ENCODE results near the gene IL16.
A peak's percentile ranks its signal among the peaks of the same experiment; 100 is the strongest.
"Not testable (repeated sequence)": the region's sequence is repeated elsewhere in the genome, so short reads cannot be mapped to it uniquely, and the experiment has no call there.

Gene IL16

GRCh38 chr15:81334768-81335435 lies 138.2 kb downstream of the IL16 start:
- DNase-seq (ENCODE audit: low read depth in 2 of 2) = no peak

- no peak for DNase-seq (ENCODE audit: low read depth in 2 of 2)
Measured at GRCh38 chr15:81335631-81336030, 139.0 kb downstream of the IL16 start.

- DNase-seq (ENCODE audit: low read depth in 2 of 2) = peak in 1 of 2 experiments; percentile 20
Measured at GRCh38 chr15:81336568-81336967, 139.9 kb downstream of the IL16 start.

GRCh38 chr15:81337241-81337640 lies 140.6 kb downstream of the IL16 start:
- DNase-seq (ENCODE audit: low read depth in 2 of 2) = no peak

GRCh38 chr15:81337713-81338157 lies 141.1 kb downstream of the IL16 start:
- DNase-seq (ENCODE audit: low read depth in 2 of 2) = no peak

- DNase-seq (ENCODE audit: low read depth in 2 of 2) = no peak
Measured at GRCh38 chr15:81338170-81339007, 141.7 kb downstream of the IL16 start.

- DNase-seq (ENCODE audit: low read depth in 2 of 2) = no peak
Measured at GRCh38 chr15:81339321-81339720, 142.6 kb downstream of the IL16 start.

- no peak for DNase-seq (ENCODE audit: low read depth in 2 of 2)
Measured at GRCh38 chr15:81339851-81340250, 143.2 kb downstream of the IL16 start.

- DNase-seq (ENCODE audit: low read depth in 2 of 2) = no peak
Measured at GRCh38 chr15:81341351-81341750, 144.7 kb downstream of the IL16 start.

- no peak for DNase-seq (ENCODE audit: low read depth in 2 of 2)
Measured at GRCh38 chr15:81343371-81343770, 146.7 kb downstream of the IL16 start.

GRCh38 chr15:81346611-81347010 lies 149.9 kb downstream of the IL16 start:
- no peak for DNase-seq (ENCODE audit: low read depth in 2 of 2)

GRCh38 chr15:81347910-81348309 lies 151.2 kb downstream of the IL16 start:
- no peak for DNase-seq (ENCODE audit: low read depth in 2 of 2)

- DNase-seq (ENCODE audit: low read depth in 2 of 2) = not testable (repeated sequence)
Measured at GRCh38 chr15:81348691-81349090, 152.0 kb downstream of the IL16 start.

- no peak for DNase-seq (ENCODE audit: low read depth in 2 of 2)
Measured at GRCh38 chr15:81349271-81349670, 152.6 kb downstream of the IL16 start.

- DNase-seq (ENCODE audit: low read depth in 2 of 2) = no peak
Measured at GRCh38 chr15:81351651-81352050, 155.0 kb downstream of the IL16 start.

GRCh38 chr15:81356252-81356651 lies 159.6 kb downstream of the IL16 start:
- DNase-seq (ENCODE audit: low read depth in 2 of 2) = no peak

GRCh38 chr15:81357180-81357686 lies 160.6 kb downstream of the IL16 start:
- no peak for DNase-seq (ENCODE audit: low read depth in 2 of 2)

GRCh38 chr15:81358248-81358647 lies 161.6 kb downstream of the IL16 start:
- no peak for DNase-seq (ENCODE audit: low read depth in 2 of 2)

GRCh38 chr15:81360491-81360890 lies 163.8 kb downstream of the IL16 start:
- no peak for DNase-seq (ENCODE audit: low read depth in 2 of 2)

- DNase-seq (ENCODE audit: low read depth in 2 of 2) = no peak
Measured at GRCh38 chr15:81361891-81362290, 165.2 kb downstream of the IL16 start.

- no peak for DNase-seq (ENCODE audit: low read depth in 2 of 2)
Measured at GRCh38 chr15:81362790-81363189, 166.1 kb downstream of the IL16 start.

GRCh38 chr15:81363276-81363675 lies 166.6 kb downstream of the IL16 start:
- DNase-seq (ENCODE audit: low read depth in 2 of 2) = no peak
